ENCODE data around the gene FOXP1. TPM values are rescaled to one million over a fixed set of nuclear protein-coding genes. Genes with fewer than 3 reads are reported as not detected.

The FOXP1 gene
- total and polyA plus RNA-seq, 2 of the 13 experiments (the other 11 are each of a cell fraction or from before 2014, with no cell fraction given), result 40.4 to 59.0 TPM

GRCh38 chr3:71514621-71515020, 68.9 kb downstream of the FOXP1 start:
- BruUV-seq (replicated peaks), result no TSS peak
- FAIRE-seq (no peak), ATAC-seq (no peak)

More at GRCh38 chr3:71514621-71515020, 68.9 kb downstream of the FOXP1 start:
- DNase-seq (ENCODE audit: low spot score), result no peak
- TF ChIP-seq ATF1 (CRISPR knock-in tag; IDR thresholded peaks at IDR 0.05) (no peak), ZNF766 (CRISPR knock-in tag; IDR thresholded peaks at IDR 0.05; ENCODE audit: borderline replicate concordance) (no peak), ZNF614 (CRISPR knock-in tag; IDR thresholded peaks at IDR 0.05; ENCODE audit: borderline replicate concordance) (no peak), ETV5 (CRISPR knock-in tag; IDR thresholded peaks at IDR 0.05; ENCODE audit: borderline replicate concordance) (no peak), GTF2F1 (IDR thresholded peaks at IDR 0.05; ENCODE audit: low read length) (no peak), ERF (CRISPR knock-in tag; IDR thresholded peaks at IDR 0.05) (no peak), ZEB1 (IDR thresholded peaks at IDR 0.05; ENCODE audit: insufficient replicate concordance, low read depth) (no peak), SMAD3 (CRISPR knock-in tag; IDR thresholded peaks at IDR 0.05) (no peak), ZNF333 (CRISPR knock-in tag; IDR thresholded peaks at IDR 0.05; ENCODE audit: borderline replicate concordance) (no peak), ZNF768 (CRISPR knock-in tag; IDR thresholded peaks at IDR 0.05) (no peak), PBX3 (CRISPR knock-in tag; IDR thresholded peaks at IDR 0.05; ENCODE audit: borderline replicate concordance) (no peak)
- TF ChIP-seq, protein P1, sequence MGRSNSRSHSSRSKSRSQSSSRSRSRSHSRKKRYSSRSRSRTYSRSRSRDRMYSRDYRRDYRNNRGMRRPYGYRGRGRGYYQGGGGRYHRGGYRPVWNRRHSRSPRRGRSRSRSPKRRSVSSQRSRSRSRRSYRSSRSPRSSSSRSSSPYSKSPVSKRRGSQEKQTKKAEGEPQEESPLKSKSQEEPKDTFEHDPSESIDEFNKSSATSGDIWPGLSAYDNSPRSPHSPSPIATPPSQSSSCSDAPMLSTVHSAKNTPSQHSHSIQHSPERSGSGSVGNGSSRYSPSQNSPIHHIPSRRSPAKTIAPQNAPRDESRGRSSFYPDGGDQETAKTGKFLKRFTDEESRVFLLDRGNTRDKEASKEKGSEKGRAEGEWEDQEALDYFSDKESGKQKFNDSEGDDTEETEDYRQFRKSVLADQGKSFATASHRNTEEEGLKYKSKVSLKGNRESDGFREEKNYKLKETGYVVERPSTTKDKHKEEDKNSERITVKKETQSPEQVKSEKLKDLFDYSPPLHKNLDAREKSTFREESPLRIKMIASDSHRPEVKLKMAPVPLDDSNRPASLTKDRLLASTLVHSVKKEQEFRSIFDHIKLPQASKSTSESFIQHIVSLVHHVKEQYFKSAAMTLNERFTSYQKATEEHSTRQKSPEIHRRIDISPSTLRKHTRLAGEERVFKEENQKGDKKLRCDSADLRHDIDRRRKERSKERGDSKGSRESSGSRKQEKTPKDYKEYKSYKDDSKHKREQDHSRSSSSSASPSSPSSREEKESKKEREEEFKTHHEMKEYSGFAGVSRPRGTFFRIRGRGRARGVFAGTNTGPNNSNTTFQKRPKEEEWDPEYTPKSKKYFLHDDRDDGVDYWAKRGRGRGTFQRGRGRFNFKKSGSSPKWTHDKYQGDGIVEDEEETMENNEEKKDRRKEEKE (IDR thresholded peaks at IDR 0.05), result no peak
- H3K36me3 ChIP-seq (replicated peaks in 1 of 2; ENCODE audit: control insufficient read depth in 1 of 2, insufficient read depth in 2 of 2, low read length in 2 of 2), result 0 out of 5 replicates have a peak, but pooled peaks cover 0 to 5% of the 10 kb centered on the region in 2 experiments
- no peak overlapping the region for H3K9ac ChIP-seq (ENCODE audit: insufficient read depth, low read depth, low read length)
- peaks cover 48% of the 10 kb centered on the region for H3K79me2 ChIP-seq (ENCODE audit: insufficient read depth, low read length)
- no peaks in the 10 kb centered on the region for H3K9me3 ChIP-seq (ENCODE audit: low read length)
- no peak overlapping the region for H3K4me2 ChIP-seq (ENCODE audit: low read depth, low read length)
- 94% methylated on average over 5 of the region's 5 CpGs for WGBS (ENCODE audit: low lambda C conversion rate)
- H3K27ac ChIP-seq (ENCODE audit: extremely low read length, insufficient read depth, low read length), result no peak overlapping the region
- H3K4me3 ChIP-seq (replicated peaks in 1 of 3; ENCODE audit: insufficient read depth in 1 of 3, low read depth in 2 of 3, low read length in 3 of 3), result no peak overlapping the region
- peaks cover 31% of the 10 kb centered on the region for H3K4me1 ChIP-seq (ENCODE audit: insufficient read depth, low read length)
- CTCF ChIA-PET (ENCODE audit: low intra/inter-chr PET ratio, low total read pairs), result no interaction called here
- H3K27me3 ChIP-seq (ENCODE audit: control insufficient read depth in 1 of 2, insufficient read depth in 2 of 2, low read length in 2 of 2), result no peaks in the 10 kb centered on the region
- H4K20me1 ChIP-seq (ENCODE audit: insufficient read depth, low read length), result peaks cover 11% of the 10 kb centered on the region
- POLR2A ChIA-PET, result no interaction called here
- no peak overlapping the region for H2AFZ ChIP-seq (ENCODE audit: low read length)
- intact Hi-C loops (cut with micrococcal nuclease; ENCODE audit: unreplicated experiment) (no loop called here), in situ Hi-C loops (cut with HindIII; ENCODE audit: extremely low pct_ligation_motif_present, low pct_unique_long_range_greater_than_20kb) (no loop called here)
